SK-N-SH treated with all-trans-retinoic acid at 6 μM for 48 hours (cell line): ENCODE data around the gene EBF4.

Source experiments
- ATAC-seq: fragments of 200-7000 bp; cut with Tn5 transposase; 3 replicates; pipeline ENCODE4 v1.9.1; 2020; ENCODE audit warnings: mild to moderate bottlenecking, moderate library complexity
- BACH2 ChIP-seq: fragments of 250-450 bp; sonication (Bioruptor Pico); IDR thresholded peaks from 2 replicates; pipeline ENCODE4 v1.9.0; 2021; ENCODE audit warnings: mild to moderate bottlenecking, borderline replicate concordance
- CREB5 ChIP-seq: fragments of 250-450 bp; sonication (Bioruptor Pico); IDR thresholded peaks from 2 replicates; pipeline ENCODE4 v1.5.1; 2020; ENCODE audit warnings: low read depth, mild to moderate bottlenecking, moderate library complexity
- CSDC2 ChIP-seq: fragments of 250-450 bp; sonication (Bioruptor Pico); IDR thresholded peaks from 2 replicates; pipeline ENCODE4 v1.5.0; 2020; ENCODE audit warnings: mild to moderate bottlenecking, moderate library complexity
- CSRNP3 ChIP-seq: fragments of 250-450 bp; sonication (Bioruptor Pico); IDR thresholded peaks from 2 replicates; pipeline ENCODE4 v1.5.1; 2021; ENCODE audit warnings: mild to moderate bottlenecking, moderate library complexity
- ISL1 ChIP-seq: fragments of 250-450 bp; sonication (Bioruptor Pico); IDR thresholded peaks from 2 replicates; pipeline ENCODE4 v2.1.2; 2022; ENCODE audit warnings: mild to moderate bottlenecking, moderate library complexity
- OSR1 ChIP-seq: fragments of 250-450 bp; sonication (Bioruptor Pico); IDR thresholded peaks from 2 replicates; pipeline ENCODE4 v1.8.0; 2022; ENCODE audit warnings: moderate library complexity, mild to moderate bottlenecking, inconsistent platforms
- PATZ1 ChIP-seq: fragments of 250-450 bp; sonication (Bioruptor Pico); IDR thresholded peaks from 2 replicates; pipeline ENCODE4 v1.8.0; 2020; ENCODE audit warnings: mild to moderate bottlenecking, moderate library complexity, borderline replicate concordance
- POU6F1 ChIP-seq: fragments of 250-450 bp; sonication (Bioruptor Pico); IDR thresholded peaks from 2 replicates; pipeline ENCODE4 v1.8.0; 2021; ENCODE audit warnings: low read depth, mild to moderate bottlenecking, moderate library complexity, borderline replicate concordance
- PPARA ChIP-seq: fragments of 250-450 bp; sonication (Bioruptor Pico); IDR thresholded peaks from 2 replicates; pipeline ENCODE4 v1.5.0; 2020; ENCODE audit warnings: mild to moderate bottlenecking, borderline replicate concordance
- RARB ChIP-seq: fragments of 250-450 bp; sonication (Bioruptor Pico); IDR thresholded peaks from 2 replicates; pipeline ENCODE4 v1.8.0; 2021; ENCODE audit warnings: mild to moderate bottlenecking, moderate library complexity
- SNAI2 ChIP-seq: fragments of 250-450 bp; sonication (Bioruptor Pico); IDR thresholded peaks from 2 replicates; pipeline ENCODE4 v1.5.0; 2020; ENCODE audit warnings: mild to moderate bottlenecking, moderate library complexity
- TOX ChIP-seq: fragments of 250-450 bp; sonication (Bioruptor Pico); IDR thresholded peaks from 2 replicates; pipeline ENCODE4 v1.8.0; 2021; ENCODE audit warnings: mild to moderate bottlenecking, moderate library complexity, borderline replicate concordance
- TSHZ2 ChIP-seq: fragments of 250-450 bp; sonication (Bioruptor Pico); IDR thresholded peaks from 2 replicates; pipeline ENCODE4 v1.5.0; 2020; ENCODE audit warnings: mild to moderate bottlenecking, moderate library complexity
- ZC3H10 ChIP-seq: fragments of 250-450 bp; sonication (Bioruptor Pico); IDR thresholded peaks from 2 replicates; pipeline ENCODE4 v1.5.1; 2021; ENCODE audit warnings: mild to moderate bottlenecking, moderate library complexity
- ZFP3 ChIP-seq: fragments of 250-450 bp; sonication (Bioruptor Pico); IDR thresholded peaks from 2 replicates; pipeline ENCODE4 v1.5.0; 2020; ENCODE audit warnings: mild to moderate bottlenecking, moderate library complexity
- ZFP30 ChIP-seq: fragments of 450-650 bp; formaldehyde crosslinking; IDR thresholded peaks from 2 replicates; pipeline ENCODE4 v1.5.0; 2022; ENCODE audit warnings: mild to moderate bottlenecking, moderate library complexity
- ZNF565 ChIP-seq: fragments of 450-650 bp; formaldehyde crosslinking; conservative IDR thresholded peaks from 2 replicates; pipeline ENCODE4 v1.5.0; 2020; ENCODE audit warnings: low read depth, mild to moderate bottlenecking, moderate library complexity
- ZNF70 ChIP-seq: fragments of 450-650 bp; formaldehyde crosslinking; IDR thresholded peaks from 2 replicates; pipeline ENCODE4 v1.5.0; 2020; ENCODE audit warnings: mild to moderate bottlenecking, moderate library complexity
- ZNF8 ChIP-seq: fragments of 450-650 bp; formaldehyde crosslinking; IDR thresholded peaks from 2 replicates; pipeline ENCODE4 v1.5.0; 2020; ENCODE audit warnings: mild to moderate bottlenecking, moderate library complexity

Gene EBF4

GRCh38 chr20:2654384-2654822 lies 38.2 kb upstream of the EBF4 start:
- no peak for ATAC-seq
- TF ChIP-seq POU6F1 (no peak), ISL1 (CRISPR knock-in tag) (no peak), TOX (CRISPR knock-in tag) (no peak), SNAI2 (no peak), BACH2 (CRISPR knock-in tag) (no peak), ZFP30 (CRISPR knock-in tag) (no peak), ZFP3 (CRISPR knock-in tag) (no peak), CSRNP3 (CRISPR knock-in tag) (no peak), PPARA (CRISPR knock-in tag) (no peak), ZNF8 (CRISPR knock-in tag) (no peak), RARB (no peak), CSDC2 (no peak), TSHZ2 (CRISPR knock-in tag) (no peak), ZC3H10 (no peak), ZNF565 (CRISPR knock-in tag) (no peak), ZNF70 (CRISPR knock-in tag) (no peak), OSR1 (CRISPR knock-in tag) (no peak), CREB5 (CRISPR knock-in tag) (no peak)

- no peak for TF ChIP-seq OSR1 (CRISPR knock-in tag)
- TF ChIP-seq TSHZ2 (CRISPR knock-in tag) = no peak
- TF ChIP-seq CREB5 (CRISPR knock-in tag) = no peak
- no peak for TF ChIP-seq PATZ1 (CRISPR knock-in tag)
These were observed 37.7 kb upstream of the EBF4 start for GRCh38 chr20:2654831-2655230.

More at GRCh38 chr20:2654831-2655230, 37.7 kb upstream of the EBF4 start:
- no peak for ATAC-seq
